ENCODE results near the gene FAM200B.
A peak's percentile ranks its signal among the peaks of the same experiment; 100 is the strongest.

The FAM200B gene

GRCh38 chr4:15656038-15656470 is 25.6 kb upstream of the FAM200B start:
- DNase-seq (ENCODE audit: low read depth) = no peak
- TF ChIP-seq CTCF (IDR thresholded peaks at IDR 0.05; ENCODE audit: control insufficient read depth, extremely low read depth, insufficient read depth) = no peak
- H3K4me3 ChIP-seq (ENCODE audit: low read depth, low read length) = peak overlapping the region; percentile 86

GRCh38 chr4:15657366-15657765 is 24.3 kb upstream of the FAM200B start:
- no peak overlapping the region for H3K4me3 ChIP-seq (ENCODE audit: low read depth, low read length)
- TF ChIP-seq CTCF (IDR thresholded peaks at IDR 0.05; ENCODE audit: control insufficient read depth, extremely low read depth, insufficient read depth) = no peak
- no peak for DNase-seq (ENCODE audit: low read depth)

GRCh38 chr4:15658136-15658770 is 23.4 kb upstream of the FAM200B start:
- no peak for DNase-seq (ENCODE audit: low read depth)
- no peak overlapping the region for H3K4me3 ChIP-seq (ENCODE audit: low read depth, low read length)
- no peak for TF ChIP-seq CTCF (IDR thresholded peaks at IDR 0.05; ENCODE audit: control insufficient read depth, extremely low read depth, insufficient read depth)

GRCh38 chr4:15658781-15659180 is 22.8 kb upstream of the FAM200B start:
- TF ChIP-seq CTCF (IDR thresholded peaks at IDR 0.05; ENCODE audit: control insufficient read depth, extremely low read depth, insufficient read depth) = no peak
- DNase-seq (ENCODE audit: low read depth) = no peak
- no peak overlapping the region for H3K4me3 ChIP-seq (ENCODE audit: low read depth, low read length)

GRCh38 chr4:15659768-15660570 is 21.7 kb upstream of the FAM200B start:
- no peak overlapping the region for H3K4me3 ChIP-seq (ENCODE audit: low read depth, low read length)
- no peak for DNase-seq (ENCODE audit: low read depth)
- TF ChIP-seq CTCF (IDR thresholded peaks at IDR 0.05; ENCODE audit: control insufficient read depth, extremely low read depth, insufficient read depth) = no peak

- DNase-seq (ENCODE audit: low read depth) = no peak
- TF ChIP-seq CTCF (IDR thresholded peaks at IDR 0.05; ENCODE audit: control insufficient read depth, extremely low read depth, insufficient read depth) = no peak
- H3K4me3 ChIP-seq (ENCODE audit: low read depth, low read length) = no peak overlapping the region
Observed at GRCh38 chr4:15665753-15666365, 15.8 kb upstream of the FAM200B start.
